Tibial nerve (tissue), 4 donors: Measurements from ENCODE around the gene DIPK2B.

ENCODE experiments used
- CTCF ChIP-seq, 5 experiments: fragments of 200-600 bp in 3 of 5; fragments of 450-650 bp in 2 of 5; sonication (generic) in 3 of 5; IDR thresholded peaks; one replicate each; pipeline ENCODE4 v1.5.1; 2016 to 2019; ENCODE audit warnings: antibody characterized with exemption in 5 of 5, mild to moderate bottlenecking in 3 of 5, moderate library complexity in 2 of 5
- EP300 ChIP-seq, 2 donors: sonication (generic); formaldehyde crosslinking; IDR thresholded peaks; one replicate each; pipeline ENCODE4 v1.6.1; 2017; ENCODE audit warnings: antibody characterized with exemption in 2 of 2, mild to moderate bottlenecking in 1 of 2
- POLR2A ChIP-seq, 2 donors: fragments of 450-650 bp; IDR thresholded peaks; one replicate each; pipeline ENCODE4 v1.6.1; 2017; ENCODE audit warnings: antibody characterized with exemption in 2 of 2, mild to moderate bottlenecking in 2 of 2, moderate library complexity in 2 of 2

DNA sequence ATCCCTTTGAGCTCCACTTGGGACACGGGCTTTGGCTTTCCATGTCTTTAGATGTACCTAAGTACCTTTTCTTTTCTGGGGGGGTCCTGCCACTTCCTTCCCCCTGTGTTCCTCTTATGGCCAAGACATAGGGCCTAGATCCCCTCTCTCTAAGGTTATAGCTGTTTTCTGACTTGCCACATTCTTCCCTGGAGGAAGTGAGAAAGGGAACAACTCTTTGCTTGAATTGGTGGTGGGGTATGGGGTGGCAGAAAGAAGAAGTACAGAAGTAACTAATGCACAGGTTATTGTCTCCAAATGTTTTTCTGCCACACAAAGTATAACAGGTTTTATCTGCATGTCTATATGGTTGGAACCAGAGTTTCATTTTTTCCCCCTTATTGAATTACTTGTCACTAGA lies 29.7 kb upstream of the DIPK2B start:
- TF ChIP-seq CTCF (IDR thresholded peaks at IDR 0.05): no peak
- no peak for TF ChIP-seq POLR2A (IDR thresholded peaks at IDR 0.05)
- TF ChIP-seq EP300 (IDR thresholded peaks at IDR 0.05): no peak
